NCI-H2227 (cell line): ENCODE data around the gene CTBP2.
"Not testable (repeated sequence)": the region's sequence is repeated elsewhere in the genome, so short reads cannot be mapped to it uniquely, and the experiment has no call there.

Source experiments
- DNase-seq: peaks from one replicate; lab custom pipeline; 2025; ENCODE audit not compliant: unreplicated experiment; lab: John Stamatoyannopoulos, UW

CTBP2 gene

DNA sequence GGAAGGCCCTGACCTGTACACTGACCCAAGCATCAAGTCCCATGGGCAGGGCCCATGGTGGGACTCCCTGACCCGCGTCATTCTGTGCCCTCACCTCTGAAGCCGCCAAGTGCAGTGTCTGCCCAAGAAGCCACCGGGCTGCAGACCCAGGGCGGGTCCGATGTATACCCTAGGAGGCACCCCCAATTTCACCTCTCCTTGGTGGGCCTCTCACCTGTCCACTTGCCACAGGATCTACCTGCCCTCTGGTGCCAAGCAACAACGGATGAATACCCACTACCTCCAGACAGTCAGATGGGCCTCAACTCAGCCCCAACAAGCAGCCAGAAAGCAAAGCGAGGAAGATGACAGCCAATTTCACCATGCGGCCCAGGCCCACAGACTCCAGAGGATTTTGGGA is 92.6 kb downstream of the CTBP2 start:
- no peak for DNase-seq

DNA sequence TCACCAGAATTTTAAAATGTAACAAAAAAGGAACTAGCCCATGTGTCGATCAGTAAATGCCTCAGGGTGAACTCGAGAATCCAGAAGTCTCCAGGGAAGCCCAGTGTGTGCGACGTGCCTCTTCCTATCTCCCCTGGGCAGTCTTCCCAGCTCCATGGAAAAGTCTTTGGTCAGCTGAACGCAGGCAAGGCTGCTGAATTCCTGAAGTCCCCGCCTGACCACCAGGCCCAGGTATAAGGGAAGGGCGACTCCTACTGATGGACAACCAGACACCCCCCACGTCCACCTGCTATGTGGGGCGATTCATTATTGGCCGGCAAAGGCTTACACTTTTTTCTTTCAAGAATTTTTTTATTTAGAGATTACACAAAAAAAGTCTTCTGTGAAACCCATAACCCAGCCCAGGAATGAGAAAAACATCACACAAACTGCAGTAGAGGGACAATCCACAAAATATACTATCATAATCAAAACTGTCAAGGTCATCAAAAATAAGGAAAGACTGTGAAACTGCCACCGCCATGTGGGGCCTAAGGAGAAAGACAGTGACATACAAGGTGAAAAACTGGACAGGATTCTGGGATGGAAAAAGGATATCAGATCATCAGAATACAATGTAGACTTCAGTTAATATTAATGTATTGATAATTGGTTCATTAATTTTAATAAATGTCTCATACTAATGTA is 93.5 kb downstream of the CTBP2 start:
- no peak for DNase-seq

DNA sequence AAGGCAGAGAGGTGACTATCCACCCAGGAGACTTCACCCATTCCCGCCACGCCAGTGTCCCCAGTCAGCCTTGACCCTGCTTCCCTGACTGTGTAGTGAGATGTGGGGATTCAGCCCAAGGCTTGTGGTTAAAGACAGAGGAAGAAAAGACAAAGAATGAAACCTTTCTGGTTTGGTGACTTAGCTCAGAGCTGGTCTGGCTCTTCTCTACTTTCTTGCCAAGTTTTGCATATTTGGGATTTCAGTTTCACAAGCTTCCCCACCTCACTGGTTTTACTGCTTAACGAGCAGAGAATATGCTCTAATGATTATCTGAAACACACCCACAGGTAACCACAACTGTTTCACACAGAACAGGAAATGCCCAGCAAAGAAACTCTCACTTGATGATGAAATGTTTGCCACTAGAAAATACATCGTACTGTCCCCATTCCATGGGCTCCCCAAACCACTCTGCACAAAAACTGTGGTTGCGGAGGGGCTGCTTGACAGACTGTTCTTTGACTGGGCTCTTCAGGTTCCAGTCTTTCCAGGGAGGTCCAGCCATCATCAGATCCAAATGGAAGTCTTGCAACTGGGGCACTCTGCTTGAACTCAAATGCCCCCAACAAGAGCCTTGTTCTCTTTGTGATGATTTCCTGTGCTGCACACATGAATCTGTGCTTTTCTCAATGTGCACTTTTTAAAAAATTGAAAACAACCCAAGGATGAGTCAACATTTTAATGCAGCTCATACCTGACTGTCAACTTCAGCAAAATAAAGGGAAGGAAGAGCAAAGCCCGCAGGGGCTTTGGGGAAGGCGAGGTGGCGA is 95.5 kb downstream of the CTBP2 start:
- no peak for DNase-seq

DNA sequence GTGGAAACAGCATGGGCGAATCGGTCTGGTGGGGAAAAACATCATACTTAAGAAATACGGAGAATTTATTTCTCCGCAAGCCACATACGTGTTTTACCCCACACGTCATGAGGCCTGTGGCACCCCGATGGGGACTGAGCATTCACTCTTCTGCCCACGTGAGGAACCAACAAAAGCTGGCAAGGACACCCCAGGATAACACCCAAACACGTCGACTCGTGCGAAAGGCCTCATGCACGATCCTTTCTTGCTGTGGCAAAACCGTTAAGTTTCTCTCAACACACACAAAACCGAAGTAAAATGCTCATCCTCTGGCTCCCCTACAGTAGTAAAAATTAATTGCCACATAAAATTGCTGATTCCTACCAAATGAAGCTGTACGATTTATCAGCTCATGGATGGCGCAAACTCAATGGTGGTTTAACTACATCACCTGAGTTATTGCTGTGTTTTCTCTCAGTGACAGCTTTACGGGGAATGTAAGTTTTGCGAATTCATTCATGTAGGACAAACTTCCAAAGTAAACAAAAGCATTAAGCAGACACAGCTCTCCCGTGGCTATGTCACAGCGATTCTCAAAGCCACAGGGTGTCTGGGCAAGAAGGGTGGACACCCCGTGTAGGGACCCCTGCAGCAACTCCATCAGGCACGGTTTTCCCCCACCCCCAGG is 97.0 kb downstream of the CTBP2 start:
- no peak for DNase-seq

DNA sequence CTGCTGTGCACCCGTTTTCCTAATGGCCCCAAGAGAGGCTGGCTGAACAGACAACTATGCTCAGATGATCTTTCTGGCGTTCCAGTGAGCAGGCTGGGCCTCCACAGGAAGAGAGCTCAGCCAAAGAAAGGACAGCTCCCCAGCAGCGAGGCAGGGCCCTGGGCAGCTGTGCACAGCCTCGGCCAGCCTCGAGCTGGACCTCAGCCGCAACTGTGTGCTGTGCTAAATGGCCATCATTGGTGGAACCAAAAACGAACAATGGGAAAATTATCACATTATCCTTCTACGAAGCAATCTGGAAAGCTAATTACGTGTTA is 97.5 kb downstream of the CTBP2 start:
- DNase-seq: no peak

DNA sequence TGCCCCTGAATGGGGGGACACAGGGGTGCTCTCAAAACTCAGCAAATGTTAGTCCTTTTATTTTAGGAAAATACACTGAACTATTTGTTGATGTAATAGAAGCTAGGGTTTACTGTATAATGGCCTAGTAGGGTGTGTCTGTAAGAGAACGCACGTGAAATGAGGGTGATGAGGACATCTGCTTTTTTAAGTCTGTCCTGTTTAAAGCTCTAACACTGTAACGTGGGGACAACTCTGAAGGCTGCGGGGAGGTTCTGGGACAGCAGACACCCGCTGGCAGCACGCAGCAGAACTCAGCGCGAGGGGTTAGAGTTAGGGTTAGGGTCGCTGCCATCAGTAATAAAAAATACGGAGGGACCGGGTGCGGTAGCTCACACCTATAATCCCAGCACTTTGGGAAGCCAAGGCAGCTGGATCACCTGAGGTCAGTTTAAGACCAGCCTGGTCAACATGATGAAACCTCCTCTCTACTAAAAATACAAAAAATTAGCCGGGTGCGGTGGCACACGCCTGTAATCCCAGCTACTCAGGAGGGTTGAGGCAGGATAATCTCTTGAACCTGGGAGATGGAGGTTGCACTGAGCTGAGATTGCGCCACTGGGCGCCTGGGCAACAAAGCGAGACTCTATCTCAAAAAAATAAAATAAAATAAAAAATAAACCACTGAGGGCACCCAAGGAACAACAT is 98.0 kb downstream of the CTBP2 start:
- no peak for DNase-seq

DNA sequence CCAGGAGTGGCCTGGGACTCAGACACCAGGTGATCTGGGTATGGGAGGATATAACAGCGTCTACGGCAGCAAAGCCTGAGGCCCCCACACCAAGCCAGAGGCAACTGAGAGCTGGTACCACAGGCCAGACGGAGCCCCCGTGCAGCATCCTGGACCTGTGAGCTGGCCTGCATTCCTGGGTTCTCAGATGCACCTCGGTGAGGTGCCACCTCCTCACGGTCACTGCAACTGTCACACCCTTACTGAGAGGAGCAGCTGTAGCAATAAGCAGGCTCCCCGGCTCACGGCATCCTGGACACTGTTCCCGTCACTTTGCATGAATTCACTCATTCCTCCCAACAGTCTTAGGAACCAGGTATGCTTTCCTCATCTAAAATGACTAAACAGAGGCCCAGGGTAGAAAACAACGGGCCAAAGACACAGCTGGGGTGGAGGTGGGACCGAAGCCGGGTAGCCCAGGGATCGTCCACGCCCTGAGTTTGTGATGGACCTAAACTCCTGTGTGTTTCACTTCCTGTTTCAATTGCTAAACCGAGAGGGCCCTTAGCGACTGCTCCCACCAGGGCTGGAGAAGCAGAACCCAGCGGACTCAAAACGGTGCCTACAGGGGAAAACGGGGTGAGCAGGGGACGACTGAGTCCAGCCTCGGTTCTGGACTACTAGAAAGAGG is 98.7 kb downstream of the CTBP2 start:
- DNase-seq: no peak

DNA sequence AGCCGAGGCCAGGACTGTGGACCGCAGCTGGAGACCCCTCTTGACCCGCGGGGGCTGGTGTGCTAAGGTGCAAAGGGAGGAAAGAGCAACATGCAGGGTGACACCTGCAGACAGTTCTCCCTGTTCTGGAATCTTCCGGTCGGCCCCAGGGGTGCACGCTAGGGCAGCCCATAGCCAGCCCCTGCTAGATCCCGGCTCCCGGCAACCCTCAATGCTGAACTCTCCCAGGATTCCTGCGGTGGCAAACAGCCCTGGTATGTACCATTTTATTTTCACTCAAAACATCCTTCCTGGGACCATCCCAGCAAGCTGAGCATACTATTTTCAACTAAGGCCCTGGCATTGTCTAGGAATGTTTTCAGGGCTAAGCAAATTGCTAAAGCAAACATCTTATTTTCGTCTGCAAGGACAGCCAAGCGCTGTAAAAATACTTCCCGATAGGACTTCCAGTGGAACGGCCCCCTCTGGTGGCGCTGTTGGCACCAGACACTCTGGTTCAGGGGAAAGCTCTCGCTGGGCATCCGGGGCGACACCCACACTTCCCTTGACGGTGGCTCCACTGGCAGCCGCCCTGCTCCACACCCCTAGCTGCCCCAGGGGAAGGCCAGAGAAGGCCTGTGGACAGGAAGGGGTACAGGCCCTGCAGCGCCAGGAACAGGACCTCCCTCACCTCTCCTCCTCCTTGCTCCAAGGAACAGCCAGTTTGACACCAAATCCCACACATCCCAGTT is 99.4 kb downstream of the CTBP2 start:
- peak; percentile 54 for DNase-seq

DNA sequence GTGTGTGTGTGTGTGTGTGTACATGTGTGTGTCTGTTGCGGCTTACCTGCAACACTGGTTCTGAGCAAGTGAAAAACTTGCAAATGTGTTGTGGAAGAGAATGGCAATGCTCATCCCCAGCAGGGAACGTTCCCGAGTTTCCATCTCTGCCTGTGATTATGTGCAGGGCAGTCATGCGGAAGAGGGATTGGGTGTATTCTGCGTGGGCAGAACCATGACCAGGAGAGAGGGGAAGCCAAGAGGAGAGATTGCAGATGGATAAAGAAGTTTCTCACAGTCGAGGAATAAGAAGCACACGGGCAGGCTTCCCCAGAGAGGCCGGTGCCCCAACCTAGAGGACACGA is 99.9 kb downstream of the CTBP2 start:
- DNase-seq: no peak

DNA sequence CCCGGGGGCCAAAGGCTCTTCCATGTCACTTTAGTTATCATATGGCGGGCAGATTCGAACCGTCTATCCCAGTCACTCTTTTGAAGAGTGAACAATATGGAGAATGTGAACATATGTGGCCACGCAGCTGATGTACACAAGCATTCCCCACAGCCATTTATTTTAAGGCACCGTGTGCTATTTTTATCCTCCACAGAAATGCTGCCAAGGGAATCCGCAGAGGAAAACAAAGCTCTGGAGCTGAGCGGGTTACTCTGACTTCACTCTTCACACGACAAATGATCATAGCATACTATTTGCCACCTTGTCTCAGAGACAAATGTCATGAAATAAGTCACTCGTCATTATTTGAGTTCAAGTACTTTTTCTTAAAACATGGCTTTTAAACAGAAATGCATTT is 100.3 kb downstream of the CTBP2 start:
- no peak for DNase-seq

DNA sequence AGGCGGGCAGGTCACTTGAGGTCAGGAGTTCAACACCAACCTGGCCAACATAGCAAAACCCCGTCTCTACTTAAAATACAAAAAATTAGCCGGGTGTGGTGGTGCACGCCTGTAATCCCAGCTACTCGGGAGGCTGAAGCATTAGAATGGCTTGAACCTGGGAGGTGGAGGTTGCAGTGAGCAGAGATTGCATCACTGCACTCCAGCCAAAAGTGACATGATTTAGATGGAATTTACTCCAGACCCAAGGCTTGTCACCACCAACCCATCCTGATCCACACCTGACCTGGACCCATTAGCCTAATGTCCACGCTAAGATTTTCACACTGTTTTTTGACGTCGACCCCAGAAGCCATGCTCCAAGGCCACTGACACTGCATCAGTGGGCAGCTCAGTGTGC is 101.0 kb downstream of the CTBP2 start:
- DNase-seq: not testable (repeated sequence)

DNA sequence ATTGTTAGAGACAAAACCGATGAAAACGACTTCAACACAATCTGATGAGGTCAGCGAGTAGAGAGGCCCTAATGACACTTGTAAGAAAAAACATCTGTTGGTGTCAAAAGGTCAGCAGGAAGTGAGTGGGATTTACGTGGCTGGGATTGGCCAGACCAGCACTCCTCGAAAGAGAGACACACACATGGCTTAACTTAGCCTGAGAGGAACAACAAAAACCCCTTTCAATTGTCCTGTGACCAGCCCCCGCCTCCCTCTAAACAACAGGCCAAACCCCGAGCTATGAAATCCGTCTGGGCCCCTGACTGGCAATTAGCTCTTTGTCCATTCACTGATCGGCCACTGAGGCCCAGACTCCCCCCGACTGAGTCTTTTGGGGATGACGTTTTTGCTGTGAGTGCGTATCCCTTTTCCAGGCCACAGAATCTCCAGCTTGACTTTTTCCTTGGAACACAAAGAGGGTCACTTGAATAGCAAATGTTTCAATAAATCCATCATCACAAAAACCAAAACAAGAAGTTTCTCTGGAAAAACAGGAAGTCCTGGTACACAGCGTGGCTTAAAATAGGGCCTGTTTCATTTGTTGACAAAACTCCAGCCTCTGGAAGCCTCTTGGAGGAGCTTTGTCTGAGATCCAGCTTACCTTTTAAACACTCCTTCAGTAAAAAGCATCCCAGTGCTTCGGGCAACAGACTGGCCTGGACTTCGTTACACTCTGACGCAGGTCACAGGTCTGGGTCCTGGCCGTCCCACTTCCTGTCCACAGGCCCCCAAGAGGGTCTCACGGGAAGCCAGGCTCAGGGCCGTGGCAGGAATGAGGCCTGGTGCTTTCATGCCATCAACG is 103.0 kb downstream of the CTBP2 start:
- peak; percentile 31 for DNase-seq

DNA sequence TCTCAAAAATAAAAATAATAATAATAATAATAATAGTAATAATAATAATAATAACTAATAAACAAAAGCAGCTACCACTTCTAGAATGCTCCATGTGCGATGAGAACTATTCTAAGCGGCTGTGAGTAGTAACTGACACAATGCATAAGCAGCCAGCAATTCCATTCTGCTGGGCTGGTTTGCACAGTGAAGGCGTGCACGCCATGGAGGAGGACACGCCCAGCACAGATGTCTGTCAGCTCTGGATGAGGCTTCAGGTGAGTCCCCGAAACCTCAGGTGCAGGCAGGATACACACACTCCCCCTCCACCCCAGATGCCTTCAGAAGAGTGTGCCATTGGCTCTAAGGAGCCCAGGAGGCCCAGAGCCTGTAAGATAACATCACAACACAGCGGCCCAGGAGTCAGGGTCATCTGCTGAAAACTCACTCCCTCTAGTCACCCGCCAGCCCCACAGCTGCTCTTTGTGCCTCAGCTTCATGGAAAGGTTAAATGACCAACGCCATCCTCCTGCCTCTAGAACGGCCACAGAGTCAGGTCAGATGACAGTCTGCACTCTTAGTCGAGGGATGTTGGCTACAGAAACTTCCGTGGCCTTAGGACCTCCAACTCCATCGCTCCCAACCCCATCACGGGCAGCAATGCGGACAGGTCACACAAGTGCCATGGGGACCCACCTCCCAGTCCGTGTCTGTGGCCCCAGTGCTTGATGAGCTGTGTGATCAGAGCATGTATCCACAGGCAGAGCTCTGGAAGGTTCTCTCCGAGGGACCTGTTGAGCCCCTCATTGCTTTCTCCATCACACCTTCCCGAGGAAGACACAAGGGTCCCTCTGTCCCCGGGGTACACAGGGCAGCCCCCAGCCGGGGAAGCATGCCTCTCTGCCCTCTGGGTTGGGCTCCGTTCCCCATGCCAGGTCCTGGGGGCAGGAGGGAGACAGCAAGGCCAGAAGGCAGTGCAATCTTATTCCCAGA is 103.9 kb downstream of the CTBP2 start:
- no peak for DNase-seq

DNA sequence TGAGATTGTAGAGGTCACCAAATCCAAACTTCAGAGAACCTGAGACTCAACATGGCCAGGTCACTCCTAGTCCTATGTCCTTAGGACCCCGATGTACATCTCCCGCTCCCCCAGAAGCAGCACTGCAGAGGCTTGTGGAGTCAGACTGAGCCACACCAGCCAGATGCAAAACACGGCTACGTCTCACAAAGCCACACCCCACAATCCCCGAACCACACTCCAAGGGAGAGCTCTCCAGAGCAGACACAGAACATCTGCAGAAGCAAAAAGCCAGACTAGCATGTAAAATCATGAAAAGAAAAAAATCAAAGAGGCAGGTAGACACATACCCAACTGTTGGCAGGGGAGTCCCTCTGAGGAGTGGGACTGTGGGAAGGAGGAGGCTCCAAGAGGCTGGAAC is 104.9 kb downstream of the CTBP2 start:
- DNase-seq: peak; percentile 14

DNA sequence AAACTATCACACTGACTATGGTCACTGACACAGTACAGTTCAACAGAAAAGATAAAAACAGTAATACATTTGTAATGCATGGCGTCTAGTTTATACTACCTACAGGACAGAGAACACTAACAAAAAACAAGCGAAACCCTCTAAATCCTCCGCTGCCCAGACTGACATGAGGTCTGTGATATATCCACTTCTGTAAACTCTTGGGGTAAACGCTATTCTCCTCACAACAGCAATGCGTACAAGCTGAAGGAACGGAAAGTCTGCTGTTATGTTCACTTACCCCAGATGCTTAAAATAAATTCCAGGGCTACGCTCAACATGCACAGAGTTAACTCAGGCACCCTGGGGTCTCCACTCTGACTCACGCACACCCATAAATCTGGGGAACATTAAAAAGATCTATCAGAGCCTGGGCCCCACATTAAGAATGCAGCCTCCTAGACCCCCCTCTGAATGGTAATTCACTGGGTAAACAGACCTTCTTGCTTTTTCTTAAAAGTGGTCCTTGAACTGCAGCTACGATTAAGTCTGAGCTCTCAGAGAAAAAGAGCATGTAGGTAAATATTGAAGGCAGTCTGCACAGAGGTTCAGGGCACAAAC is 105.6 kb downstream of the CTBP2 start:
- peak; percentile 41 for DNase-seq

DNA sequence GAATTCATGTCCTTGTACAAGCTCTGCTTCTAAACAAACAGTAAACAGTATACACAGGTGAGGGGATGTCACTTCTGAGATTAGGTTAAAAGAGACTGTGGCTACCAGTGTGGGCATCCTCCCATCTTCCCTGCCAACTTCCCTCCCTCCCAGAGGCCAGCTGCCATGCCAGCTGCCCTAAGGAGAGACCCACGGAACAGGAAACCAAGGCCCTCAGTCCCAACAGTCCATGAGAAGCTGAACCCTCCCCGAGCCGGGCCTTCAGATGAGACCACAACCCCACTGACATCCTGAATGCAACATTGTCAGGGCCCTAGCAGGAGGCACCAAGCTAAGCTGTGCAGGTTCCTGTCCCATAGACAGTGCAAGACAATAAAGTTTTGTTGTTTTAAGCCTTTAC is 106.1 kb downstream of the CTBP2 start:
- no peak for DNase-seq

DNA sequence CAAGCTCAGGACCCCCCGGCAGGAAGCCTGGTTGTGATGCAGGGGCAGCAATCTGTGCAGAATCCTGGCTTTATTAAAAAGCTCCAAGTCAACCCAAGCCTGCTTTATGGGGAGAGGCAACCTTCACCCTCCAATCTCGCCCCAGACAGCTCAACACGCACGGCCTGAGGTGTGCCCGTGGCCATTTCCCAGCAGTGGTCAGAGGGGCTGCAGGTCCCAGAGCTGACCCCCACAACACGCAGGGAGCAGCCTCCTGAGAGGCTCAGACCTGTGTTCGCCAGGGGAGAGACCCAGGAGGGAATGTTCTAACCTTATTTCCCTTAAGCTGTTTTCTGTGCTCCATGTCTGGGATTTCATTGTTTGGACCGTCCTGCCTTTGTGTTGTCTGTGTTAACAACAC is 108.2 kb downstream of the CTBP2 start:
- DNase-seq: no peak

DNA sequence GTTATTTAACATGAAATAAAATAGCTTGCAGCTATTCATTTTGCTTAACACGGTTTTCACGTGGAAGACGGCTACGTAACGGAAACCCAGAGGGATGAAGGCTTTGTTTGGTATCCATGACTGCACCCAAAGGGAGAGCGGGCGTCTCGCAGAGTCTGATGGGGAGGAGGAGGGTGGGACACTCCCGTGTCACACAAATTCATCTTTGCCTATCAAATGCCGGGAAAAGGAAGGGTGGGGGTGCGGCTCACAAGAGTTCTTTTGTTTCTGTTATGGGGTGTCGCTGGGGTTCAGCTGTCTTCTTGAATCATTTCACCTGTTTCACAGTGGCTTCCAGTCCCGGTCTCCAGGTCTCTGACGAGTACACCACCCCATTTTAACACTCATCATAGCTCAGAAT is 110.0 kb downstream of the CTBP2 start:
- no peak for DNase-seq
